ENCODE data around the gene TSKS.
A peak's percentile ranks its signal among the peaks of the same experiment; 100 is the strongest.

The TSKS gene

GRCh38 chr19:49763230-49763629 is at the start of gene TSKS:
TSS of gene TSKS (minus strand) at chr19:49763306. CDS start at chr19:49763247, 59 bp downstream.
- Mint-ChIP-seq H3K4me1 (peaks cover 13% of the 10 kb centered on the region), H3K27me3 (peaks cover 7% of the 10 kb centered on the region), H3K4me3 (no peak within 1 kb of the TSS), H3K27ac (no peak within 1 kb of the TSS), H3K9me3 (no peaks in the 10 kb centered on the region), H3K36me3 (peaks cover 7% of the 10 kb centered on the region)
- ATAC-seq = no peak

GRCh38 chr19:49812452-49812996 is 49.4 kb upstream of the TSKS start:
- no peaks in the 10 kb centered on the region for H3K27me3 Mint-ChIP-seq
- peak overlapping the region; percentile 88 for H3K27ac Mint-ChIP-seq
- no peaks in the 10 kb centered on the region for H3K36me3 Mint-ChIP-seq
- H3K4me3 Mint-ChIP-seq = peak overlapping the region; percentile 91
- no peak for ATAC-seq
- no peaks in the 10 kb centered on the region for H3K9me3 Mint-ChIP-seq
- peaks cover 55% of the 10 kb centered on the region for H3K4me1 Mint-ChIP-seq

- Mint-ChIP-seq H3K27ac (peak overlapping the region; percentile 88), H3K27me3 (no peaks in the 10 kb centered on the region), H3K36me3 (peaks cover 3% of the 10 kb centered on the region), H3K4me3 (no peak overlapping the region), H3K4me1 (peaks cover 59% of the 10 kb centered on the region), H3K9me3 (no peaks in the 10 kb centered on the region)
- ATAC-seq = no peak
Observed at GRCh38 chr19:49811328-49811727, 48.2 kb upstream of the TSKS start.

DNA sequence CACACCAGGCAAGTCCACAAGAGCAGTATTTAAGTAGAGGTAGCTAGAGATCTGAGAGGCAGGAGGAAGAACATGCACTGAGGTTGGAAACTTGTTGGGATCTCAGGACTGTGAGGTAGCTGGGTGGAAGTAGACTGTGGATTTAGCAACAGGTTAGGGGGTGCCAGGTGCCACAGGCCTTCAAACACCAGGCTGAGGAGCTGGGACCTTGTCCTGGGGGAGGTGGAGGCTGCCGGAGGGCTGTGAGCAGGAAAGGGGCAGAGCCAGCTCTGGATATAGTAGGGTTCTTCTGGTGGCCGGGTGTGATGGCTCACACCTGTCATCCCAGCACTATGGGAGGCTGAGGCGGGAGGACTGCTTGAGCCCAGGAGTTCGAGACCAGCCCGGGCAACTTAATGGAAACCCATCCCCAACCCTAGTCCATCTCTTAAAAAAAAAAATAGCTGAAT is 46.9 kb upstream of the TSKS start:
- Mint-ChIP-seq H3K27me3 (no peaks in the 10 kb centered on the region), H3K4me1 (peaks cover 63% of the 10 kb centered on the region), H3K27ac (peak overlapping the region; percentile 42), H3K36me3 (peaks cover 7% of the 10 kb centered on the region), H3K9me3 (no peaks in the 10 kb centered on the region), H3K4me3 (peak overlapping the region; percentile 84)
- ATAC-seq = no peak

- peak overlapping the region; percentile 84 for H3K4me3 Mint-ChIP-seq
Observed at GRCh38 chr19:49809160-49809940, 46.2 kb upstream of the TSKS start.

DNA sequence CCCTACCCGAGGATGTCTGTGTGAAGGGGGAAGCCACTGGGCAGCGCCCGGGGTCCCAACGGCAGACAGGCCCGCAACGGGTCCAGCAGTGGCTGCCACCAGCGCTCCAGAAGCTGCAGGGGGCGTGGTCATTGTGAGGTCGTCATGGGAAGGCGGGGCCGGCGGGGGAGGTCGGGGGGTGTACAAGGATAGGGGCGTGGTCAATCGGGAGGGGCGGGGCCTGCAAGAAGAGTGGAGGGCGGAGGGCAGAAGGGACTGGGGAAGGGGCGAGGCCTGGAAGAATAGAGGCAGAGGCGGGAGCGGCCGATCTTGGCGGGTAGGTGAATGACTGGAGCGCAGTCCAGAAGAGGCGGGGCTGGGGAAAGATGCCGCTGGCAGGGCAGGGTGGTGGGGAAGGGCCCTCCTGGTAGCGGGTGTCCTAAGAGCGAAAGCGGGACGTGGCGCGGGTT is 45.6 kb upstream of the TSKS start:
- Mint-ChIP-seq H3K9me3 (no peaks in the 10 kb centered on the region), H3K27me3 (no peaks in the 10 kb centered on the region), H3K27ac (peak overlapping the region; percentile 42), H3K4me3 (peak overlapping the region; percentile 84), H3K36me3 (peaks cover 11% of the 10 kb centered on the region), H3K4me1 (peaks cover 55% of the 10 kb centered on the region)
- peak; percentile 65 for ATAC-seq

More at GRCh38 chr19:49809160-49809940, 46.2 kb upstream of the TSKS start:
- H3K9me3 Mint-ChIP-seq = no peaks in the 10 kb centered on the region
- H3K4me1 Mint-ChIP-seq = peaks cover 59% of the 10 kb centered on the region
- no peaks in the 10 kb centered on the region for H3K27me3 Mint-ChIP-seq
- ATAC-seq = peak; percentile 52
- peaks cover 7% of the 10 kb centered on the region for H3K36me3 Mint-ChIP-seq
- H3K27ac Mint-ChIP-seq = peak overlapping the region; percentile 42

DNA sequence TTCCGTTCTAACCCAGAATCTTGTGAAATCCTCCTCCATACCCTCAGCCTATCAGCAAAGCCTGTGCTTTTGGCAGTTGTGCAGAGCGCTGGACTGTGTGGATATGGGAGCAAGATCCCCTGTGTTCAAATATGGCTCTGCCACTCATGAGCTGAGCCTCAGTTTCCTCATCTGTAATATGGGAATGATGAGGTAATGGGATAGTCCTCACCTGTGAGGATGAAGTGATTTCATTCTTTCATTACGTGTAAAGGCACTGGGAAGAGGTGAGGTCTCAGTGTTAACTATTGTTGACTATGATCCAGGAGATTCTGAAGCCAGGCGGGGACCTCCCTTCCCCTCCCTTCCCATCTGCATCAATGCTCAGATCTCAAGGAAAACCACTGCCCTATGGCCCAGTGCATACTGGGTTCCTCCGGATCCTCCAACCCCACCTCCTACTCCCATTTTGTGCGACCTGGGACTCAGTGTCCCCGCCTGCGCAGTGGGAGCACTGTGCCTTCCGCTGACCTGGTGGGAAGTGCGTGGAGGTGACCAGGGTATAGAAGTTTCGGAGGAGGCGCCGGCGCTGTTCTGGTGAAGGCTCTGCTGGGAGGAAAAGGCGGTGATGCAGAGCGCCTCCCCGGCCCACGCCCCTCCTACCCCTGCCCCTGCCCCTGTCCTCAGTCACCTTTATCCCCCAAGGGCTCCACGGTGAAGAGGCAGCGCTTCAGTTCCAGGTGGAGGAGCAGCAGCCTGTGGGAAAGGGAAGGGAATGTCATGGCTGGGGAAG is 45.0 kb upstream of the TSKS start:
- peaks cover 54% of the 10 kb centered on the region for H3K4me1 Mint-ChIP-seq
- H3K27me3 Mint-ChIP-seq = no peaks in the 10 kb centered on the region
- H3K27ac Mint-ChIP-seq = peak overlapping the region; percentile 42
- H3K9me3 Mint-ChIP-seq = no peaks in the 10 kb centered on the region
- peaks cover 17% of the 10 kb centered on the region for H3K36me3 Mint-ChIP-seq
- no peak for ATAC-seq
- H3K4me3 Mint-ChIP-seq = peak overlapping the region; percentile 84

- peaks cover 46% of the 10 kb centered on the region for H3K4me1 Mint-ChIP-seq
- H3K36me3 Mint-ChIP-seq = peaks cover 25% of the 10 kb centered on the region
- peak; percentile 62 for ATAC-seq
- H3K27ac Mint-ChIP-seq = peak overlapping the region; percentile 42
- H3K9me3 Mint-ChIP-seq = no peaks in the 10 kb centered on the region
- no peaks in the 10 kb centered on the region for H3K27me3 Mint-ChIP-seq
- H3K4me3 Mint-ChIP-seq = no peak overlapping the region
Observed at GRCh38 chr19:49807058-49807903, 44.2 kb upstream of the TSKS start.

- Mint-ChIP-seq H3K36me3 (peaks cover 28% of the 10 kb centered on the region), H3K27me3 (no peaks in the 10 kb centered on the region), H3K4me1 (peaks cover 40% of the 10 kb centered on the region), H3K9me3 (no peaks in the 10 kb centered on the region), H3K27ac (peak overlapping the region; percentile 42), H3K4me3 (no peak overlapping the region)
- no peak for ATAC-seq
Observed at GRCh38 chr19:49806620-49806959, 43.5 kb upstream of the TSKS start.

DNA sequence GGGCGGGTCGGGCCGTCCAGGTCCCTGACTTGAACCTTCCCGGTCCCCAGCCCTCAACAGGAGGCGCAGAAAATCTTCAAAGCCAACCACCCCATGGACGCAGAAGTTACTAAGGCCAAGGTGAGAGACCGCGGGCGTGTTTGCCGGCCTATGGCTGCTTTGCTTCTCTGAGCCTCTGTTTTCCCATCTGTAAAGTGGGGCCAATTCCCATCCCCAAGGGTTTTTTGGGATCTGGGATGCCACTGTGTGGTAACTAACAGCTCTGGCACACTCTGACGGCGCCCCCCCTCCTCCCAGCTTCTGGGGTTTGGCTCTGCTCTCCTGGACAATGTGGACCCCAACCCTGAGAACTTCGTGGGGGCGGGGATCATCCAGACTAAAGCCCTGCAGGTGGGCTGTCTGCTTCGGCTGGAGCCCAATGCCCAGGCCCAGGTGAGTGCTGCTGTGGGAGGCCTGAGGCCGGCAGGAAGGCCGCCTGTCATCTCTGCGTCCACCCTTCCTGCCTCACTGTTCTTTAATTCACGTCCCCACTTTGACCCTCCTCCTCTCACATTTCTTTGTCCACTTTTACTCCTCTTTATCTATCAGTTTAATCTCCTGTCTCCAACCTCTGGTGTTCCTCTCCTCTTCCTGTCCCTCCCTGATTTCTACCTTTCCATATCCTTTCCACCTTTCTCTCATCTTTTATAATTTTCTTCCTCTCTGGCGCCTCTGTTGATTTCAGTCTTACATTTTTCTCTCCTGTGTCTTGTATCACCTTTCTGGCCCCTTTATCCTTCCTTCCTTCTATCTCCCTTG is 42.9 kb upstream of the TSKS start:
- H3K36me3 Mint-ChIP-seq = peaks cover 28% of the 10 kb centered on the region

DNA sequence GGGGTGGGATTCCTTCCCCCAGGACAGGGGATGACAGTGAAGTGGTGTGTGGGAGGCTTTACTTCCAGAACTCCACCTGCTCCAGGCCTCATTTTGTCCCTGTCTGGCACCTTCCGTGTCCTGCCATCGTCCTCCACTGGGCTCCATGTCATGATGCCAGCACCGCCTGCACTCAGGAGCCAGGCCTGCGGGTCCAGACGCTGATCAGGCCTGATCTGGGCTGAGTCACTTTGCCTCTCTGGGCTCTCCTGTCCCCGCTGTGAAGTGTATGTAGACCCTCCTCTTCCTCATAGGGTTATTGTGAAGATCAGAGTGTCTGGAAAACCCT is 40.4 kb upstream of the TSKS start:
- no peak overlapping the region for H3K27ac Mint-ChIP-seq
- no peak overlapping the region for H3K4me3 Mint-ChIP-seq
- no peaks in the 10 kb centered on the region for H3K9me3 Mint-ChIP-seq
- H3K4me1 Mint-ChIP-seq = peaks cover 23% of the 10 kb centered on the region
- peaks cover 53% of the 10 kb centered on the region for H3K36me3 Mint-ChIP-seq
- no peak for ATAC-seq
- no peaks in the 10 kb centered on the region for H3K27me3 Mint-ChIP-seq

More for the DNA sequence above, 42.9 kb upstream of the TSKS start:
- Mint-ChIP-seq H3K4me3 (no peak overlapping the region), H3K27ac (peak overlapping the region; percentile 42), H3K4me1 (peaks cover 40% of the 10 kb centered on the region), H3K27me3 (no peaks in the 10 kb centered on the region), H3K9me3 (no peaks in the 10 kb centered on the region)
- ATAC-seq = no peak

DNA sequence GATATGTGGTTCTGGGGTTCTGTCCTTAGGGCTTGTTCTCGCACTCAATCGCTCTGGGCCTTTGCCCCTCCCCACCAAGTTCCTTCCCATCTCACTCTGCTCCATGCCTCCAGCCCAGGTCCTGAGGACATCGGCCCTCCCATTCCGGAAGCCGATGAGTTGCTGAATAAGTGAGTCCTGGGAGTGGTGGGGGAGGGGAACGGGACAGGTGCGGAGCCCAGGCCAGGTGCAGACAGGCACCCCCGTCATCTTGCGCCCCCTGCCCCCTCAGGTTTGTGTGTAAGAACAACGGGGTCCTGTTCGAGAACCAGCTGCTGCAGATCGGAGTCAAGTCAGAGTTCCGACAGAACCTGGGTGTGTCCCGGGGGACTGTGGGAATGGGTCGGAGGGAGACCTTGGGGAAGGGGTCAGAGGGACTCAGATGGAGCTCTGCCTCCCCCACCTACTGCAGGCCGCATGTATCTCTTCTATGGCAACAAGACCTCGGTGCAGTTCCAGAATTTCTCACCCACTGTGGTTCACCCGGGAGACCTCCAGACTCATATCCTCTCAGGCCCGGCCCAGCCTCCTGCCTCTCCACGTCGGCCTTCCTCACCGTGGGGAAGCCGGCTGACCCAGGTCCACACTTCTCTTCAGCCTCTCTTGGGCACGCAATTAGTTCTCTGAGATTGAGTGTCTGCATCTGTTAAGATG is 39.9 kb upstream of the TSKS start:
- peaks cover 58% of the 10 kb centered on the region for H3K36me3 Mint-ChIP-seq
- H3K27ac Mint-ChIP-seq = no peak overlapping the region
- no peak for ATAC-seq

DNA sequence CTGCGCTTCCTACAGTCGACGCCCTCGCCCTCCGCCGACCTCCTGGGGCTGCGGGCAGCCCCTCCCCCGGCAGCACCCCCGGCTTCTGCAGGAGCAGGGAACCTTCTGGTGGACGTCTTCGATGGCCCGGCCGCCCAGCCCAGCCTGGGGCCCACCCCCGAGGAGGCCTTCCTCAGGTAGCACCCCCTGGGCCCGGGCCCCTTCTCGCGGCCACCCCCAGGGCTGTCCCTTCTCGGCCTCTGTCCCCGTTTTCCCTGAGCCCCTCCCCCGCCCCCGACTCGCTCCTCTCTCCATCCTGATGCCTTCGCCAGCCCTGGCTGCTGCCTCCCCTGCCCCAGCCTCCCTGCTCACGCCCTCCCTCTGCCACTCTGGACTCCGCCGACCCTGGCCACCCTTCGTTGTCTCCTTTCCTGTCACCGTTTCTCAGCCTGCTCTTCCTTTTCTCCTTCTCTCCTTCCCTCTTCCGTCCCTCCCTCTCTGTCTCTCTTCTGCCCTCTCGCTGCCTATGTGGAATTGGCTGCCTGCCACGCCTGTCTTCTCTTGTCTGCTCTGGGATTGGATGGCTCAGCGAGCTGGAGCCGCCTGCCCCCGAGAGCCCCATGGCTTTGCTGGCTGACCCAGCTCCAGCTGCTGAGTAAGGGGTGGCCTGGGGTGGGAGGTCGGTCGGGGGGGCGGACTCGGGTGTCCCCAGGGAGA is 39.0 kb upstream of the TSKS start:
- H3K36me3 Mint-ChIP-seq = peaks cover 61% of the 10 kb centered on the region
- H3K27me3 Mint-ChIP-seq = no peaks in the 10 kb centered on the region
- ATAC-seq = peak; percentile 13
- peaks cover 9% of the 10 kb centered on the region for H3K4me1 Mint-ChIP-seq
- no peak overlapping the region for H3K27ac Mint-ChIP-seq
- H3K4me3 Mint-ChIP-seq = no peak overlapping the region
- no peaks in the 10 kb centered on the region for H3K9me3 Mint-ChIP-seq

More for the DNA sequence above, 39.9 kb upstream of the TSKS start:
- Mint-ChIP-seq H3K4me3 (no peak overlapping the region), H3K4me1 (peaks cover 18% of the 10 kb centered on the region), H3K9me3 (no peaks in the 10 kb centered on the region), H3K27me3 (no peaks in the 10 kb centered on the region)
